Chondrocyte (in vitro differentiated cells): ENCODE measurements around the gene CCL18. TPM values are rescaled to one million over a fixed set of nuclear protein-coding genes. Genes with fewer than 3 reads are reported as not detected.

Experiments
- DNase-seq: peaks from one replicate; pipeline ENCODE4 v3.0.0; 2021; ENCODE audit warnings: mixed read lengths, low spot score
- H3K27ac Mint-ChIP-seq: one replicate; pipeline ENCODE4 v1.8.0; 2021; ENCODE audit warnings: mild to moderate bottlenecking, moderate library complexity, mixed read lengths; ENCODE audit not compliant: unreplicated experiment
- H3K27me3 Mint-ChIP-seq: 2 replicates; pipeline ENCODE4 v1.8.0; 2021; ENCODE audit warnings: low read depth, mixed read lengths
- H3K36me3 Mint-ChIP-seq: 2 replicates; pipeline ENCODE4 v1.8.0; 2021; ENCODE audit warnings: low read depth, mixed read lengths
- H3K4me1 Mint-ChIP-seq: 2 replicates; pipeline ENCODE4 v1.8.0; 2021; ENCODE audit warnings: low read depth, mild to moderate bottlenecking, mixed read lengths
- H3K4me3 Mint-ChIP-seq: one replicate; pipeline ENCODE4 v1.8.0; 2021; ENCODE audit warnings: mild to moderate bottlenecking, moderate library complexity, mixed read lengths; ENCODE audit not compliant: unreplicated experiment
- H3K9me3 Mint-ChIP-seq: 2 replicates; pipeline ENCODE4 v1.8.0; 2021; ENCODE audit warnings: low read depth, mixed read lengths
- total RNA-seq: library from RNA; stranded (reverse); gene quantifications from 3 replicates; pipeline ENCODE4 v1.2.1, GENCODE V29; 2021
- TF ChIP-seq, protein P1 (sequence below): fragments of 200-600 bp; sonication (generic); IDR thresholded peaks from 2 replicates; pipeline ENCODE4 v1.5.0; 2021; ENCODE audit warnings: antibody characterized with exemption, mild to moderate bottlenecking, moderate library complexity

Gene CCL18
- total RNA-seq, 1 donor from 2014 or later: not detected

DNA sequence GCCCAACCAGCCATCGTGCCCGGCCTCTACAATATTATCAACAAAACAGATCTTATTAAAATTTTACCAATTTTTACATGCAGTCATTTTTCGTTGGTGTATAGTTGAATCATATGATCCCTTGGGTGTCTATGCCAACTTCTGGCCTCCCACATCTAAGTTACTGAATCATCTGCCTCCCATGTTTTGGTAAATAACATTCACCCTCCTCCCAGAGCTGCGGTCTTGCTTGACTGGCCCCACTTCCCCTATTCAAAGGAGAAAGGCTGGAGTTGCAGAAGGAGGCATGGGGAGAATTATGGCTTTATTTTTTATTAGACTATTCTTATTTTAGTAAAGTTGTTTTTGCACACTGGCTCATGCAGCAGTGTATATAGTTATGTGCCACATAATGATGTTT lies 27.8 kb upstream of the CCL18 start:
- DNase-seq: no peak
- Mint-ChIP-seq H3K4me1 (no peaks in the 10 kb centered on the region), H3K27ac (no peak overlapping the region), H3K27me3 (peaks cover 33% of the 10 kb centered on the region), H3K36me3 (no peaks in the 10 kb centered on the region), H3K9me3 (no peaks in the 10 kb centered on the region), H3K4me3 (no peak overlapping the region)
- TF ChIP-seq, protein P1, sequence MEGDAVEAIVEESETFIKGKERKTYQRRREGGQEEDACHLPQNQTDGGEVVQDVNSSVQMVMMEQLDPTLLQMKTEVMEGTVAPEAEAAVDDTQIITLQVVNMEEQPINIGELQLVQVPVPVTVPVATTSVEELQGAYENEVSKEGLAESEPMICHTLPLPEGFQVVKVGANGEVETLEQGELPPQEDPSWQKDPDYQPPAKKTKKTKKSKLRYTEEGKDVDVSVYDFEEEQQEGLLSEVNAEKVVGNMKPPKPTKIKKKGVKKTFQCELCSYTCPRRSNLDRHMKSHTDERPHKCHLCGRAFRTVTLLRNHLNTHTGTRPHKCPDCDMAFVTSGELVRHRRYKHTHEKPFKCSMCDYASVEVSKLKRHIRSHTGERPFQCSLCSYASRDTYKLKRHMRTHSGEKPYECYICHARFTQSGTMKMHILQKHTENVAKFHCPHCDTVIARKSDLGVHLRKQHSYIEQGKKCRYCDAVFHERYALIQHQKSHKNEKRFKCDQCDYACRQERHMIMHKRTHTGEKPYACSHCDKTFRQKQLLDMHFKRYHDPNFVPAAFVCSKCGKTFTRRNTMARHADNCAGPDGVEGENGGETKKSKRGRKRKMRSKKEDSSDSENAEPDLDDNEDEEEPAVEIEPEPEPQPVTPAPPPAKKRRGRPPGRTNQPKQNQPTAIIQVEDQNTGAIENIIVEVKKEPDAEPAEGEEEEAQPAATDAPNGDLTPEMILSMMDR: no peak

DNA sequence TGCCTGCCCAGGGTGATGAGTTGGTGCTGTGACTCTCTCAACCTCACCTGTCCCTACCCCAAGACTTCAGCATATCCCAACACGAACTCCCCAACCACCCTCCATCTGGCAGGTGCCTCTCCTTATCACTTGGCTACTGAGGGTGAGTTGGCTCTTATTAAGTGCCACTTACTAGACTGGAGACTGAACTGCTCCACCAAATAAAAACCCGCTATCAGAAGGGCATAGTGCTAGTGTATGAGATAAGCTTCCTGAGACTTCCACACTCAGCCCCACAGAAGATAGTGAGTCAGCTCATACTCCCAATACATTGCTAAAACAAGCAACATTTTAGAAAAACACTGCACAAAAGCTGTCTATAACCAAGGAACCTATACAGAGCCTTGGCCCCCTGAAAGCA lies 16.0 kb upstream of the CCL18 start:
- no peak for DNase-seq
- no peaks in the 10 kb centered on the region for H3K36me3 Mint-ChIP-seq
- no peaks in the 10 kb centered on the region for H3K4me1 Mint-ChIP-seq
- peaks cover 31% of the 10 kb centered on the region for H3K9me3 Mint-ChIP-seq
- TF ChIP-seq, protein P1: no peak
- H3K4me3 Mint-ChIP-seq: no peak overlapping the region
- no peak overlapping the region for H3K27ac Mint-ChIP-seq
- peaks cover 13% of the 10 kb centered on the region for H3K27me3 Mint-ChIP-seq

DNA sequence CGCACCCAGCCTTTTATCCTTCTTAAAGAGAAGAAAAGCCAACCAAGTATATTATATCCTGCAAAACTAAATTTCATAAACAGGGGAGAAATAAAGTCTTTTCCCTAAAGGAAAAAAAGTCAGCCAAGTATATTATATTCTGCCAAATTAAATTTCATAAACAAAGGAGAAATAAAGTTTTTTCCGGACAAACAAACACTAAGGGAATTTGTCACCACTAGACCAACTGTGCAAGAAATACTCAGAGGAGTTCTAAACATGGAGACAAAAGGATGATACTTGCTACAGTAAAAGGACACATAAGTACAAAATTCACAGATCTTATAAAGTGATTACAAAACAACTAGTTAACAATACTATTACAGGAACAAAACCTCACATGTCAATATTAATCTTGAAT lies 14.4 kb upstream of the CCL18 start:
- Mint-ChIP-seq H3K4me1 (no peaks in the 10 kb centered on the region), H3K36me3 (no peaks in the 10 kb centered on the region), H3K27me3 (peaks cover 12% of the 10 kb centered on the region), H3K9me3 (peaks cover 31% of the 10 kb centered on the region), H3K27ac (no peak overlapping the region), H3K4me3 (no peak overlapping the region)
- TF ChIP-seq, protein P1: no peak
- no peak for DNase-seq

DNA sequence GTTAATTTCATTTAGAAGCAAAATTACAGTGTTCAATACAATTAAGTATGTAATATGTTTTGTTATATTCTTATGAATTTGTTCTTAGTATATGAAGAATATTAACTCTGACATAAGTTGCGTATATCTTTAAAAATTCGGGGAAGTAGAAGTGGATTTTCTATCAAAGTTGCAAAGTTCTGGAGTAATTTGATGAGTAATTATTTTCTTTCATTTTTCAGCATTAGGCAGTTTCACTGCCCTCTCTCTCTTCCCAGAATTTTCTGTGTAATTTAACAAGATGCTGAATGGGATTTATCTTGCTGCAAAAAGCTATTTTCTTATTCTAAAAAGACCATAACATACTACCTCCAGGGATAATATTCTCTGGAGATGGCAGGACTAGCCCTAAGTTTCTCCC lies 8.9 kb upstream of the CCL18 start:
- Mint-ChIP-seq H3K36me3 (no peaks in the 10 kb centered on the region), H3K27me3 (peaks cover 17% of the 10 kb centered on the region), H3K4me3 (no peak overlapping the region), H3K27ac (no peak overlapping the region), H3K4me1 (no peaks in the 10 kb centered on the region), H3K9me3 (peaks cover 20% of the 10 kb centered on the region)
- DNase-seq: no peak
- TF ChIP-seq, protein P1: no peak

DNA sequence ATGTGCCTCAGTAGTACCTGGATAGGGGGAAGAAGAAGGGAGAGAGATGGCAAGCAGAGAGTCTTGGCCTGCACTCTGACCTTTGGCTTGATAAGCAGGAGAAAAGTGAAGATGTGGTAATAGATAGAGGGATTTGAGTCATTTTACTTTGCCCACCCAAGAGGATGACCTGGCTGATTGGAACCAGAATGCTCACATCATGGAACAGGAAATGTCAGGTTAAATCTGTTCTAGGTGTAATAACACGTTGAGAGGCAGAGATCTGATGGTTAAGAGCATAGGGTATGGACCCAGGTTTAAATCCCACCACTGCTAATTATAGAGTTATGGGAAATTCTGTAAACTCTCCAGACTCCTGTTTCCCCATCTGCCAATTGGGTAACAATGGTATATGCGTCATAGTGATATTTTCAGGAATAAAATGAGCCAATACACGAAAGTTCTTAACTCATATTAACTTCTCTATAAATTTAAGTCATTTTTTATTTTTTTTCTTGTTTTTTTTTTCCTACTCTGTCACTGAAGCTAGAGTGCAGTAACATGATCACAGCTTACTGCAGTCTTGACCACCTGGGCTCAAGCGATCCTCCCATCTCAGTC lies 8.1 kb upstream of the CCL18 start:
- Mint-ChIP-seq H3K27me3 (peaks cover 17% of the 10 kb centered on the region), H3K36me3 (no peaks in the 10 kb centered on the region), H3K4me1 (no peaks in the 10 kb centered on the region), H3K4me3 (no peak overlapping the region), H3K9me3 (peaks cover 16% of the 10 kb centered on the region), H3K27ac (no peak overlapping the region)
- TF ChIP-seq, protein P1: no peak
- DNase-seq: no peak
